HG03575 (cell line): ENCODE measurements around the gene ARFRP1.
"Not testable (repeated sequence)": the region's sequence is repeated elsewhere in the genome, so short reads cannot be mapped to it uniquely, and the experiment has no call there.

Source experiments
- ATAC-seq: cut with Tn5 transposase; IDR thresholded peaks from one replicate; pipeline ENCODE4 v1.9.1; 2021; ENCODE audit not compliant: unreplicated experiment, insufficient number of reproducible peaks, low FRiP score; ENCODE audit errors: extremely low read depth

Gene ARFRP1

DNA sequence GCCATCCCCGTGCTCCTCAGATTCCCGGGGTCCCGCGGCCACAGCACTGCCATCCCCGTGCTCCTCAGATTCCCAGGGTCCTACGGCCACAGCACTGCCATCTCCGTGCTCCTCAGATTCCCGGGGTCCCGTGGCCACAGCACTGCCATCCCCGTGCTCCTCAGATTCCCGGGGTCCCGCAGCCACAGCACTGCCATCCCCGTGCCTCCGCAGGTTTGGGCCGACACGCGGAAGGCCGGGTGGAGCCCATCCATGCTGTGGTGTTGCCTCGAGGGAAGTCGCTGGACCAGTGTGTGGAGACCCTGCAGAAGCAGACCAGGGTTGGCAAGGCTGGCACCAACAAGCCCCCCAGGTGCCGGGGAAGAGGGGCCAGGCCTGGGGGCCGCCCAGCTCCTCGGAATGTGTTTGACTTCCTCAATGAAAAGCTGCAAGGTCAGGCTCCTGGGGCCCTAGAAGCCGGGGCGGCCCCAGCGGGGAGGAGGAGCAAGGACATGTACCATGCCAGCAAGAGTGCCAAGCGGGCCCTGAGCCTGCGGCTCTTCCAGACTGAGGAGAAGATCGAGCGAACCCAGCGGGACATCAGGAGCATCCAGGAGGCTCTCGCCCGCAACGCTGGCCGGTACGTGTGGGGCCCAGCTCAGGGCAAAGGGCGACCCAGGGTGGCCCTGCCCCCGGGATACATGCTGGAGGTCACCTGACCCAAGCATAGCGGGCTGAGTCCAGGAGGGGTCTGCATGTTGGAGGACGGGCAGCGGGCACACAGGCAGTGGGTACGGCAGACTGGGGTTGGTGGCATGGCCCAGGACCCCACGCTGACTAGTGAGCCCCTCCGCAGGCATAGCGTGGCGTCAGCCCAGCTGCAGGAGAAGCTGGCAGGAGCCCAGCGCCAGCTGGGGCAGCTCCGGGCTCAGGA lies 27.4 kb upstream of the ARFRP1 start:
- ATAC-seq = no peak

DNA sequence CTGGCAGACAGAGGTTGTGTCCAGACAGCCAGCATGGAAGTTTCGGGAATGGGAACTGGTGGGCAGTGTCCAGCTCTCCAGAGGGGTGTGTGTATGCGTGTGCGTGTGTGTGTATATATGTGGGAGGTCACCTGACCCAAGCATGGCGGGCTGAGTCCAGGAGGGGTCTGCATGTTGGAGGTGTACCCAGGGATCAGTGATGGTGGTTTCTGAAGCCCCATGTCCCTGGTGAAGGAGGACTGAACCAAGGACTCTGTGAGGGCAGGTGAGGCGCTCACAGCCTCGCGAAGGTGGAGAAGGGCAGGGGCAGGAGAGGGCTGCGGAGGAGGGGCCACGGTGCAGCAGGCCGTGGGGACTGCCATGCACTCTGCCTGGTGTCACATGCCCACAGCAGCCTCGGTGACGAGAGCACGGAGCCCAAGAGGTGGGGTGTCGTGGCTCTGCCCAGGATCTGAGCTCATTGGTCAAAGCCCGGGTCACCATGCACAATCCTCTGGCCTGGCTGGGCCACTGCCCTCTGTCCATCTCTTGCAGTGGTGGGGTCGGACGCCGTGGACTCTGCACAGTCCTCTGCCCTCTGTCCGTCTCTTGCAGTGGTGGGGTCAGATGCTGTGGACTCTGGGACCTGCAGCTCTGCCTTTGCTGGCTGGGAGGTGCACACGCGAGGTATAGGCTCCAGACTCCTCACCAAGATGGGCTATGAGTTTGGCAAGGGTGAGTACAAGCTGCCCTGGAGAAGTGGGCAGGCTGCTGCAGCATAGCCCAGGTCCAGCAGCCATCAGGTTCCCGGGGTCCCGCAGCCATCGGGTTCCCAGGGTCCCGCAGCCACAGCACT lies 26.6 kb upstream of the ARFRP1 start:
- ATAC-seq = no peak

DNA sequence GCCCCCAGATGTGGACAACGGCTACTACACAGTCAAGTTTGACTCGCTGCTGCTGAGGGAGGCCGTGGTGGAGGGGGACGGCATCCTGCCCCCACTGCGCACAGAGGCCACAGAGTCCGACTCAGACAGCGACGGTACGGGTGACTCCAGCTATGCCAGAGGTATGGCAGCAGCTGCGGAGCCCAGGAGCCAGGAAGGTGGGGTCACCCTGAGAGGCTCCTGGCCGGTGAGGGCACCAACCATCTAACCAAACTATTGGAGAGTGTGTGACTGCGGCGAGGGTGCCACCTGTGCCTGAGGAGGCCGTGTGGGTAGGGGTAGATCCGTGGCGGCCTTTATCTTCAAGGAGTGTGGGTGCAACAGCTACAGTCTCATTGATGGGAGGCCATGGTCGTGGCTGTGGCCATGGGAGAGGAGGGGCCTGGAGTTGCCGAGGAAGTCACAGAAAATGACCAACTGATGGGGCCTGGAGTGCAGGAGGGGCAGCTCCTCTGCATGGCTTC lies 25.9 kb upstream of the ARFRP1 start:
- ATAC-seq = no peak

DNA sequence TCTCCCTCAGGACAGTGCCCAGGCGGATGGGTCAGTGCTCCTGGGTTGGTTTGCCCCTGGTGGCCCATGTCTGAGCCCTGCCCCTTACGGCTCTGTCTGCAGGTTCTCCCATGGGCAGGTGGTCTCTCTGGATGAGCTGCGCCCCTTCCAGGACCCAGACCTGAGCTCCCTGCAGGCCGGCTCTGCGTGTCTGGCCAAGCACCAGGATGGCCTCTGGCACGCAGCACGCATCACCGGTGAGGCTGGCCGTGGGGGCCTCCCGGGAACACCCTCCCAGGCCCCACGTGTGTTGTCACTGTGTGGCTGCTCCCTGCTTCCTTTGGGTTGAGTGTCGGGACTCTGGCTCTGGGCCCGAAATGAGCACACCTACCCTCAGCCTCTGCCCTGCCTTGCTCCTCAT lies 25.3 kb upstream of the ARFRP1 start:
- no peak for ATAC-seq

DNA sequence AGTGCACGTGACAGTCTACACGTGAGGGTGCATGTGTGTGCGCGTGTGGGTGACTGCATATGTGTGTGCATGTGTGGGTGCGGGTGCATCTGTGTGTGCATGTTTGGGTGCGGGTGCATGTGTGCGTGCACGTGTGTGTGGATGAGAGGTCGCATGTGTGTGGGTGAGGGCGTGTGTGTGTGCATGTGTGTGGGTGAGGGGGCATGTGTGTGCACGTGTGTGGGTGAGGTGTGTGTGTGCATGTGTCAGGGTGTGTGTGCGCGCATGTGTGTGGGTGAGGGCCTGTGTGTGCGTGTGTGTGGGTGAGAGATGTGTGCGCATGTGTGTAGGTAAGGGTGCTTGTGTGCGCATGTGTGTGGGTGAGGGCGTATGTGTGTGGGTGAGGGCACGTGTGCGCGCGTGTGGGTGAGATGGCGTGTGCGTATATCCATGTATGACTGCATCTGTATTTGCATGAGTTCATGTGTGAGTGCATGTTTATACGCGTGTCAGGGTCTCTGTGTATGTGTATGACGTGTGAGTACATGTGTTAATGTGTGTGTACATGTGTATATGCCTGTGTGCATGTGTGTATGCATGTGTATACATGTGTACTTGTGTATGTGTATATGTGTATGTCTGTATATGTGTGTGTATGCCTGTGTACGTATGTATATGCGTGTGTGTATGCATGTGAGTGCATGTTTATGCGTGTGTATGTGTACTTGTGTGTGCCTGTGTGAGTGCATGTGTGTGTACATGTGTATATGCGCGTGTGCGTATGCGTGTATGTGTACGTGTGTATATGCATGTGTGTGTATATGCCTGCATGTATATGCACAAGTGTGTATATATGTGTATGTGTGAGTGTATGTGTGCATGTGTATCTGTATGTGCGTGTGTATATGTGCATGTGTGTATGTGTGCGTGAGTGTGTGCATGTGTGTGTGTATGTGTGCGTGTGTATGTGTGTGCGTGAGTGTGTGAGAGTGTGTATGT lies 24.6 kb upstream of the ARFRP1 start:
- ATAC-seq = no peak

DNA sequence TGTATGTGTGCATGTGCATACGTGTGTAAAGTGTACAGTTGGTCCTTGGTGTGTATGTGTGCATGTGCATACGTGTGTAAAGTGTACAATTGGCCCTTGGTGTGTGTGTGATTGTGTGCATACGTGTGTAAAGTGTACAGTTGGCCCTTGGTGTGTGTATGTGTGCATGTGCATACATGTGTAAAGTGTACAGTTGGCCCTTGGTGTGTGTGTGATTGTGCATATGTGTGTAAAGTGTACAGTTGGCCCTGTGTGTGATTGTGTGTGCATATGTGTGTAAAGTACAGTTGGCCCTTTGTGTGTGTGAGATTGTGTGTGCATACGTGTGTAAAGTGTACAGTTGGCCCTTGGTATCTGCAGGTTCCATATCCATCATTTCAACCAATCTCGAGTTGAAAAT lies 23.6 kb upstream of the ARFRP1 start:
- ATAC-seq = no peak

DNA sequence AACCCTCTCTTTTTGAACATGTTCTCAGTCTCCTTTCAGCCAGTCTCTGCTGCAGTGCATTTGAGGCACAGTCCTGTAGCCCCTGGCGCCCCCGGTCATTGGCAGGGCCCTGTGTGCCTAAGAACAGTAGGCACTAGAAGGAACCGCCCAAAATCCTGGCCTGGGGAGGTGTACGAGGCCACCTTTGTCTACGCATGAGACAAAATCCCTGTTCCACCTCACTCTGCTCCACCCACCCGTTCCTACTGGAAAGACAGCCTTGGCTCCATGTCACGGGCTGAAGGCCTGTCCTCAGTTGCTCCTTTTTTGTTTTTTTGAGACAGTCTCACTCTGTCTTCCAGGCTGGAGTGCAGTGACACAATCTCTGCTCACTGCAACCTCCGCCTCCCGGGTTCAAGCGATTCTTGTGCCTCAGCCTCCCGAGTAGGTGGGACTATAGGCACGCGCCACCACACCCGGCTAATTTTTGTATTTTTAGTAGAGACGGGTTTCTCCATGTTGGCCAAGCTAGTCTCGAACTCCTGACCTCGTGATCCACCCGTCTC lies 22.5 kb upstream of the ARFRP1 start:
- ATAC-seq = not testable (repeated sequence)

DNA sequence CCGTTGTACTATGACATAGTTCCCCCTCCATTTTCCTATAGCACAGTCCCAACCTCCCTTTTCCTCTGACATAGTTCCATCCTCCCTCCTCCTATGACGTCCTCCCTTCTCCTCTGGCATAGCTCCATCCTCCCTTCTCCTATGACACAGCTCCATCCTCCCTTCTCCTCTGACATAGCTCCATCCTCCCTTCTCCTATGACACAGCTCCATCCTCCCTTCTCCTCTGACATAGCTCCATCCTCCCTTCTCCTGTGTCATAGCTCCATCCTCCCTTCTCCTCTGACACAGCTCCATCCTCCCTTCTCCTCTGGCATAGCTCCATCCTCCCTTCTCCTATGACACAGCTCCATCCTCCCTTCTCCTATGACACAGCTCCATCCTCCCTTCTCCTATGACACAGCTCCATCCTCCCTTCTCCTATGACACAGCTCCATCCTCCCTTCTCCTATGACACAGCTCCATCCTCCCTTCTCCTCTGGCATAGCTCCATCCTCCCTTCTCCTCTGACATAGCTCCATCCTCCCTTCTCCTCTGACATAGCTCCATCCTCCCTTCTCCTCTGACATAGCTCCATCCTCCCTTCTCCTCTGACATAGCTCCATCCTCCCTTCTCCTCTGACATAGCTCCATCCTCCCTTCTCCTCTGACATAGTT lies 15.3 kb upstream of the ARFRP1 start:
- ATAC-seq = not testable (repeated sequence)

DNA sequence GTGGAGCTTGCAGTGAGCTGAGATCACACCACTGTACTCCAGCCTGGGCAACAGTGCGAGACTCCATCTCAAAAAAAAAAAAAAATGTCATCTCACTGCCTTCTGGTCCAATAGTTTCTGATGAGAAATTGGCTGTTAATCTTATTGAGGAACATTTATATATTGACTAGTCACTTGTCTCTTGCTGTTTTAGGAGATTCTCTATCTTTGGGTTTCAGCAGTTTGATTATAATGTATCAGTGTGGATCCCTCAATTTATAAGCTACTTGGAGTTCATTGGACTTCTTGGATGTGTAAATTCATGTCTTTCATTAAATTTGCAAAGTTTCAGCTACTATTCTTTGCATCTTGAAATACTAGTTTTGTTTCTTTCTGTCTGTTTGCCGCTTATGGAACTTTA lies 11.2 kb upstream of the ARFRP1 start:
- no peak for ATAC-seq

DNA sequence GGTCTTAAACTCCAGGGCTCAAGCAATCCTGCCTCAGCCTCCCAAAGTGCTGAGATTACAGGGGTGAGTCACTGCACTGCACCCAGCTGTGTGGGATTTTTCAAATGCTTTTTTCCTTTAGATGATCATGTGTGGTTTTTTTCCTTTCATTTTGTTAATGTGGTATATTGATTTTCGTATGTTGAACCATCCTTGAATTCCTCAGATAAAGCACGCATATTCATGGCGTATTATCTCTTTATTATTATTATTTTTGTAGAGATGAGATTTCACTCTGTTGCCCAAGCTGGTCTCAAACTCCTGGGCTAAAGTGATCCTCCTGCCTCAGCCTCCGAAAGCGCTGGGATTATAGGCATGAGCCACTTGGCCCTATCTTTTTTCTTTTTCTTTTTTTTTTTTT lies 7.1 kb upstream of the ARFRP1 start:
- no peak for ATAC-seq

DNA sequence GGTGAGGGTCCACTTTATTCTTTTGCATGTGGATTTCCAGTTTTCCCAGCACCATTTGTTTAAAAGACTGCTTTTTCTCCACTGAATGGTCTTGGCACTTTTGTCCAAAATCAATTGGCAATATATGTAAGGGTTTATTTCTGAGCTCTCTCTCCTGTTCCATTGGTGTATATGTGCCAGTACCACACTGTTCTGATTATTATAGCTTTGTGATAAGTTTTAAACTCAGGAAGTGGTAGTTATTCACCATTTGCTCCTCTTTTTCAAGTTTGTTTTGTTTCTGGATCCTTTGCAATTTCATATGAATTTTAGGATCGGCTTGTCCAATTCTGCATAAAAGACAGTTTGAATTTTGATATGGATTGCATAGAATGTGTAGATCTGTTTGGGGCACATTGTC lies 4.4 kb upstream of the ARFRP1 start:
- ATAC-seq = no peak

DNA sequence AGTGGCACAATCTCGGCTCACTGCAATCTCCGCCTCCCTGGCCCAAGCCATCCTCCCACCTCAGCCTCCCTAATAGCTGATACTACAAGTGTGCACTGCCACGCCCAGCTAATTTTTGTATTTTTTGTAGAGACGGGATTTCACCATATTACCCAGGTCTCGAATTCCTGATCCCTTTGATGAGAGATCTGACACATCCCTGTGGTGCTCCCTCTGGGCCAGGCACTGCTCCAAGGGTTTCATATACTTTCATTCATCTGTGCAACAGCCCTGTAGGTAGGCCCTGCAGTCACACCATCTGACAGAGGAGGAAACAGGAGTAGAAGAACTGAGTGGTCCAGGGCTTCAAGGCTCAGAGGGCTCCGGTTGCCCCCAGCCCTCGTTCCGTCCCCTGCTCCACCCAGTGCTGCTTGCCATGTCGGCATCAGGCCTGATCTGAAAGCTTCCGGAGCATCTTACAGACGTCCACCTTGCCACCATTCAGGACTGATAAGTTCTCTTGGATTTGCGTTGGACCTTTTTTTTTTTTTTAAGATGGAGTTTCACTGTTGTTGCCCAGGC lies 3.4 kb upstream of the ARFRP1 start:
- no peak for ATAC-seq

DNA sequence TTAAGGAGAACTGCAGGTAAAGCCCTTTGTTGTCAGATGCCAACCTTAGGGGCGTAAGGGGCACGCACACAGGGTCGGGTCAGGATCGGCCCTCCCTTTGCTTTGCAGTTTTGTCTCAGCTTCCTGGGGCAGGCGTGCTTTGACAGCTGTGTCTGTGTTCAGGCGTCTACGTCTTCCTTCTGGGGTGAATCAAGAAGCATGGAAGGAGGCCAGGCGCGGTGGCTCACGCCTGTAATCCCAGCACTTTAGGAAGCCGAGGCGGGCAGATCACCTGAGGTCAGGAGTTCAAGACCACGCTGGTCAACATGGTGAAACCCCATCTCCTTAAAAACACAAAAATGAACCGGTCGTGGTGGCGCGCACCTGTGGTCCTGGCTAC lies 1.4 kb upstream of the ARFRP1 start:
- no peak for ATAC-seq

DNA sequence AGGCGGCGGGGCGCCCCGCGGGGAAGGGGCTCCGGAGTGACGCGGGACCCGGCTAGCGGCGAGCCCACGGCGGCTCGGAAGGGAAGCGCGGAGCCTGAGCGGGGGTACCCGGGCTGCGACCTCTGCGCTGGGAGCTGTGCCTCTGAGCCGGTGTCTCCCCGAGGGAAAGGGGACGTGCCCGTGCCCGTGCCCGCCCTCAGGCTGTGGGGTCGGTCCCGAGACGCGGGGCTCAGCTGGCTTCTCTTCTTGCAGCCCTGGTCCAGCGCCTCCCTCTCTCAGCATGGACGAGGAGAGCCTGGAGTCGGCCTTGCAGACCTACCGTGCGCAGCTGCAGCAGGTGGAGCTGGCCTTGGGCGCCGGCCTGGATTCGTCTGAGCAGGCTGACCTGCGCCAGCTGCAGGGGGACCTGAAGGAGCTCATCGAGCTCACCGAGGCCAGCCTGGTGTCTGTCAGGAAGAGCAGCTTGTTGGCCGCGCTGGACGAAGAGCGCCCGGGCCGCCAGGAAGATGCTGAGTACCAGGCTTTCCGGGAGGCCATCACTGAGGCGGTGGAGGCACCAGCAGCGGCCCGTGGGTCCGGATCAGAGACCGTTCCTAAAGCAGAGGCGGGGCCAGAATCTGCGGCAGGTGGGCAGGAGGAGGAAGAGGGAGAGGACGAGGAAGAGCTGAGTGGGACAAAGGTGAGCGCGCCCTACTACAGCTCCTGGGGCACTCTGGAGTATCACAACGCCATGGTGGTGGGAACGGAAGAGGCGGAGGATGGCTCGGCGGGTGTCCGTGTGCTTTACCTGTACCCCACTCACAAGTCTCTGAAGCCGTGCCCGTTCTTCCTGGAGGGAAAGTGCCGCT lies 749 bp upstream of the ARFRP1 start:
- no peak for ATAC-seq

DNA sequence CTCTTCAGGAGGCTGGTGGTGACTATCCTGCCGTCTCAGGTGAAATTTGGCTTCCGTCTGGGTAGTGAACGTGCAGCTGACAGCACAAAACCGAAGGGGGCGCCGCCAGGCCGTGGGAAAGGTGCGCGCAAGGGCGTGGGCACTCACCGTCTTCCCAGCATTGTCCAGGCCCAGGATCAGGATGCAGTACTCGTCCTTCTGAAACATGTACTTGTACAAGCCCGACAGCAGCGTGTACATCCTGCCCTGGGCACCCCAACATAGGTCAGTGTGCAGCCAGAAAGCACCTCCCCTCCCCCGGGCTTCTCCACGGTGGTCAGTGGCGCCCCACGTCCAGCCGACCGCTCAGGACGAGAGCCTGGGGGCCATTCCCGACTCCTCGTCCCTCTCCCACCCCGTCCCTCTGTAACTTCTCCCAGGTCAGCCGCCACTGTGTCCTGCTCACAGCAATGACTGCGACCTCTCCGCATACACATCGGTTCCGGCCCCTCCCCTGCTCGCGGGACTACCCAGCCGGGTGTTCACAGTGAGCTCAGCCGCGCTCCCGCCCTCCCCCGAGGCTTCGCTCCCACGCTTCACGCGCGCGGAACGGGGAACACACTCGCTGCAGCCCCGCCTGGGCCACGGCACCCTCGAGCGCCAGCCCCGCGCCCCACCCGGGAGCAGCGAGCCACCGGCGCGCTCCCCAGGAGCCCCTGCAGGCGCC lies 771 bp downstream of the ARFRP1 start:
- no peak for ATAC-seq

DNA sequence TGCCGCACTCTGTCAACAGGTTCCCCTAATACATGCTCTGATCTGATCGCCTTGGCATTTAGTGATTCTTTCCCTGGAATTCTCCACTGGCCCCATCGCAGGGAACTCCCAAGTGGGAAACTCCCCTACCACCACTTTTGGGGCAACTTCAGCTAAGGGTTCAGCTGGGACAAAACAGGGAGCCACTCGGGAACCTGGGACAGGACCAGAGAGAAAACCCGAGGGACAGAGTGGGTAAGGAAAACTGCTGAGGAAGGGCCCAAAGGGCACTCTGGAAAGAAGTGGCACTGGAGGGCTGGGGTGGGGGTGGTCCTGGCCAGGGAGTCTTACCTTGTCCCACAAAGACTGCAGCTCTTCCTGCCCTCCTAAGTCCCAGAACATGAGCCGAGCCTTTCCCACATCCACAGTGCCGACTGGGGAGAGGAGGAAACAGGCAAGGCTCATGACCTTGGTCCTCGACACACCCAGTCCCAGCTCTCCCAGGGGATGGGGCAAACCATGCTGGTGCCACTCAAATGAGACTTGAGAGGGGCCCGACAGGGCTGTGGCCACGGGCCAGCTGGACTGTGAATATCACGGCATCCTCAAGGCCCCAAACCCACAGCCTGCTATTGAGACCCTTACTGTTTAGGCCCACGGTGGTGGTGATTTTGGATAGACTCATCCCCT lies 1.6 kb downstream of the ARFRP1 start:
- no peak for ATAC-seq
